Measurements from ENCODE around the gene PIGB. TPM values are rescaled to one million over a fixed set of nuclear protein-coding genes. Genes with fewer than 3 reads are reported as not detected.
A peak's percentile ranks its signal among the peaks of the same experiment; 100 is the strongest.
"Not testable (repeated sequence)": the region's sequence is repeated elsewhere in the genome, so short reads cannot be mapped to it uniquely, and the experiment has no call there.

PIGB gene
- total RNA-seq = 10 to 100 TPM; 27.5 to 32.9 TPM

- Mint-ChIP-seq H3K9me3 (no peaks in the 10 kb centered on the region), H3K36me3 (ENCODE audit: insufficient read depth in 2 of 2) (peaks cover 7 to 19% of the 10 kb centered on the region in 2 donors), H3K4me1 (ENCODE audit: low read depth) (peaks cover 50% of the 10 kb centered on the region), H3K27ac (peak within 1 kb of the TSS; percentile 100), H3K27me3 (ENCODE audit: low read depth) (no peaks in the 10 kb centered on the region), H3K4me3 (peak within 1 kb of the TSS; percentile 96 to 100)
- DNase-seq (peak; percentile 81), ATAC-seq (replicated peaks in 1 of 2) (peak; percentile 94 to 98)
Observed at GRCh38 chr15:55318588-55319494, at the start of gene PIGB, which contains the start of gene PIGBOS1. Gene PIGB (plus strand): TSS chr15:55319222. CDS start chr15:55319251, 29 bp downstream. Gene PIGBOS1 (minus strand): TSS chr15:55319123. CDS start chr15:55317792, 1,331 bp downstream.

GRCh38 chr15:55270291-55270690 lies 48.7 kb upstream of the PIGB start:
- H3K4me1 Mint-ChIP-seq (ENCODE audit: low read depth) = peaks cover 92% of the 10 kb centered on the region
- H3K27ac Mint-ChIP-seq = peak overlapping the region; percentile 98
- H3K27me3 Mint-ChIP-seq (ENCODE audit: low read depth) = no peaks in the 10 kb centered on the region
- H3K4me3 Mint-ChIP-seq = peak overlapping the region; percentile 20 to 70
- no peak for DNase-seq
- peak; percentile 17 to 35 for ATAC-seq (replicated peaks in 1 of 2)
- H3K36me3 Mint-ChIP-seq (ENCODE audit: insufficient read depth in 2 of 2) = peaks cover 35 to 56% of the 10 kb centered on the region in 2 donors
- no peaks in the 10 kb centered on the region for H3K9me3 Mint-ChIP-seq

- ATAC-seq (replicated peaks in 1 of 2) (no peak), DNase-seq (no peak)
- Mint-ChIP-seq H3K27ac (peak overlapping the region; percentile 92), H3K36me3 (ENCODE audit: insufficient read depth in 2 of 2) (peaks cover 23 to 26% of the 10 kb centered on the region in 2 donors), H3K9me3 (no peaks in the 10 kb centered on the region), H3K4me3 (peak overlapping the region; percentile 66 to 79), H3K4me1 (ENCODE audit: low read depth) (peaks cover 94% of the 10 kb centered on the region), H3K27me3 (ENCODE audit: low read depth) (no peaks in the 10 kb centered on the region)
Observed at GRCh38 chr15:55276324-55276723, 42.7 kb upstream of the PIGB start.

- peaks cover 94% of the 10 kb centered on the region for H3K4me1 Mint-ChIP-seq (ENCODE audit: low read depth)
- H3K27me3 Mint-ChIP-seq (ENCODE audit: low read depth) = no peaks in the 10 kb centered on the region
- ATAC-seq (replicated peaks in 1 of 2) = peak; percentile 59 to 69
- peak; percentile 72 to 79 for DNase-seq
- H3K9me3 Mint-ChIP-seq = no peaks in the 10 kb centered on the region
- H3K36me3 Mint-ChIP-seq (ENCODE audit: insufficient read depth in 2 of 2) = peaks cover 23 to 26% of the 10 kb centered on the region in 2 donors
- peak overlapping the region; percentile 66 to 79 for H3K4me3 Mint-ChIP-seq
- H3K27ac Mint-ChIP-seq = peak overlapping the region; percentile 92
Observed at GRCh38 chr15:55277116-55277564, 41.9 kb upstream of the PIGB start.

- DNase-seq (no peak), ATAC-seq (replicated peaks in 1 of 2) (no peak)
- Mint-ChIP-seq H3K27me3 (ENCODE audit: low read depth) (no peaks in the 10 kb centered on the region), H3K4me1 (ENCODE audit: low read depth) (peaks cover 94% of the 10 kb centered on the region), H3K36me3 (ENCODE audit: insufficient read depth in 2 of 2) (peaks cover 21 to 24% of the 10 kb centered on the region in 2 donors), H3K9me3 (no peaks in the 10 kb centered on the region), H3K27ac (peak overlapping the region; percentile 92), H3K4me3 (peak overlapping the region; percentile 66 to 79)
Observed at GRCh38 chr15:55277715-55278114, 41.3 kb upstream of the PIGB start.

- Mint-ChIP-seq H3K27me3 (ENCODE audit: low read depth) (no peaks in the 10 kb centered on the region), H3K36me3 (ENCODE audit: insufficient read depth in 2 of 2) (peaks cover 13 to 14% of the 10 kb centered on the region in 2 donors), H3K4me1 (ENCODE audit: low read depth) (peaks cover 96% of the 10 kb centered on the region), H3K4me3 (peak overlapping the region; percentile 54 to 82), H3K27ac (peak overlapping the region; percentile 99), H3K9me3 (no peaks in the 10 kb centered on the region)
- DNase-seq = no peak
- ATAC-seq (replicated peaks in 1 of 2) = no peak
Observed at GRCh38 chr15:55279100-55279745, 39.8 kb upstream of the PIGB start.

GRCh38 chr15:55279746-55280351 lies 39.2 kb upstream of the PIGB start:
- DNase-seq = peak; percentile 71 to 81
- Mint-ChIP-seq H3K27me3 (ENCODE audit: low read depth) (no peaks in the 10 kb centered on the region), H3K36me3 (ENCODE audit: insufficient read depth in 2 of 2) (peaks cover 13 to 14% of the 10 kb centered on the region in 2 donors), H3K4me1 (ENCODE audit: low read depth) (peaks cover 100% of the 10 kb centered on the region), H3K27ac (peak overlapping the region; percentile 99), H3K9me3 (no peaks in the 10 kb centered on the region), H3K4me3 (peak overlapping the region; percentile 54 to 82)
- ATAC-seq (replicated peaks in 1 of 2) = peak; percentile 79 to 86

- not testable (repeated sequence) for ATAC-seq (replicated peaks in 1 of 2); H3K9me3 Mint-ChIP-seq; H3K27me3 Mint-ChIP-seq (ENCODE audit: low read depth)
- H3K4me3 Mint-ChIP-seq = peak overlapping the region; percentile 56 to 86
- peak overlapping the region; percentile 98 for H3K27ac Mint-ChIP-seq
- peaks cover 11 to 12% of the 10 kb centered on the region in 2 donors for H3K36me3 Mint-ChIP-seq (ENCODE audit: insufficient read depth in 2 of 2)
- DNase-seq = peak in 1 of 2 donors; percentile 31
- peaks cover 100% of the 10 kb centered on the region for H3K4me1 Mint-ChIP-seq (ENCODE audit: low read depth)
Observed at GRCh38 chr15:55280589-55280988, 38.4 kb upstream of the PIGB start.

GRCh38 chr15:55281517-55282228 lies 37.3 kb upstream of the PIGB start:
- DNase-seq (no peak), ATAC-seq (replicated peaks in 1 of 2) (no peak)
- H3K9me3 Mint-ChIP-seq = no peaks in the 10 kb centered on the region
- peak overlapping the region; percentile 75 to 86 for H3K4me3 Mint-ChIP-seq
- H3K4me1 Mint-ChIP-seq (ENCODE audit: low read depth) = peaks cover 100% of the 10 kb centered on the region
- peaks cover 16 to 17% of the 10 kb centered on the region in 2 donors for H3K36me3 Mint-ChIP-seq (ENCODE audit: insufficient read depth in 2 of 2)
- H3K27ac Mint-ChIP-seq = peak overlapping the region; percentile 98
- no peaks in the 10 kb centered on the region for H3K27me3 Mint-ChIP-seq (ENCODE audit: low read depth)

GRCh38 chr15:55282284-55282833 lies 36.7 kb upstream of the PIGB start:
- DNase-seq (peak; percentile 21 to 40), ATAC-seq (replicated peaks in 1 of 2) (peak; percentile 14 to 27)
- Mint-ChIP-seq H3K27me3 (ENCODE audit: low read depth) (no peaks in the 10 kb centered on the region), H3K36me3 (ENCODE audit: insufficient read depth in 2 of 2) (peaks cover 18 to 21% of the 10 kb centered on the region in 2 donors), H3K4me1 (ENCODE audit: low read depth) (peaks cover 100% of the 10 kb centered on the region), H3K4me3 (peak overlapping the region; percentile 75 to 86), H3K9me3 (no peaks in the 10 kb centered on the region), H3K27ac (peak overlapping the region; percentile 98)

GRCh38 chr15:55283379-55284147 lies 35.5 kb upstream of the PIGB start:
- Mint-ChIP-seq H3K9me3 (no peaks in the 10 kb centered on the region), H3K27me3 (ENCODE audit: low read depth) (no peaks in the 10 kb centered on the region), H3K4me3 (peak overlapping the region; percentile 75 to 86), H3K36me3 (ENCODE audit: insufficient read depth in 2 of 2) (peaks cover 20 to 29% of the 10 kb centered on the region in 2 donors), H3K4me1 (ENCODE audit: low read depth) (peaks cover 99% of the 10 kb centered on the region), H3K27ac (peak overlapping the region; percentile 98)
- no peak for DNase-seq
- peak in 1 of 2 donors; percentile 27 for ATAC-seq (replicated peaks in 1 of 2)

Data from activated T-cell treated with anti-CD3 and anti-CD28 coated beads, Interleukin-2, amount 50 U/mL, for 72 hours (primary cell).